ENCODE data around the gene MICU1. TPM values are rescaled to one million over a fixed set of nuclear protein-coding genes. Genes with fewer than 3 reads are reported as not detected.
"Not testable (repeated sequence)": the region's sequence is repeated elsewhere in the genome, so short reads cannot be mapped to it uniquely, and the experiment has no call there.

MICU1 gene
- total and polyA plus RNA-seq, 2 of the 13 experiments (the other 11 are each of a cell fraction or from before 2014, with no cell fraction given): 32.5 to 56.1 TPM

DNA sequence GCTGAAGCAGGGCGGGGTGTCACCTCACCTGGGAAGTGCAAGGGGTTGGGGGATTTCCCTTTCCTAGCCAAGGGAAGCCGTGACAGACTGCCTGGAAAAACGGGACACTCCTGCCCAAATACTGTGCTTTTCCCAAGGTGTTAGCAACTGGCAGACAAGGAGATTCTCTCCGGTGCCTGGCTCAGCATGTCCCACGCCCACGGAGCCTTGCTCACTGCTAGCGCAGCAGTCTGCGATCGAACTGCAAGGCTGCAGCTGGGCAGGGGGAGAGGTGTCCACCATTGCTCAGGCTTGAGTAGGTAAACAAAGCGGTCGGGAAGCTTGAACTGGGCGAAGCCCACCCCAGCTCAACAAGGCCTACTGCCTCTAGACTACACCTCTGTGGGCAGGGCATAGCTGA is 190.3 kb downstream of the MICU1 start (continued):
- TF ChIP-seq FOSL2 (CRISPR knock-in tag; IDR thresholded peaks at IDR 0.05) (no peak), HNRNPH1 (optimal IDR thresholded peaks at IDR 0.05; ENCODE audit: low read depth, low read length) (no peak), ZNF484 (CRISPR knock-in tag; IDR thresholded peaks at IDR 0.05; ENCODE audit: borderline replicate concordance, low read depth) (no peak), NFATC3 (CRISPR knock-in tag; IDR thresholded peaks at IDR 0.05) (no peak)

GRCh38 chr10:72430936-72431335 is 194.9 kb downstream of the MICU1 start:
- H3K9me3 ChIP-seq (ENCODE audit: low read length); DNase-seq (ENCODE audit: low spot score); H3K9ac ChIP-seq (ENCODE audit: insufficient read depth, low read depth, low read length); BruUV-seq (replicated peaks); H3K4me2 ChIP-seq (ENCODE audit: low read depth, low read length); H3K27me3 ChIP-seq (ENCODE audit: control insufficient read depth in 1 of 2, insufficient read depth in 2 of 2, low read length in 2 of 2); CTCF ChIA-PET (ENCODE audit: low intra/inter-chr PET ratio, low total read pairs); H3K27ac ChIP-seq (ENCODE audit: extremely low read length, insufficient read depth, low read length); H3K4me1 ChIP-seq (ENCODE audit: insufficient read depth, low read length); FAIRE-seq; H3K4me3 ChIP-seq (replicated peaks in 1 of 3; ENCODE audit: insufficient read depth in 1 of 3, low read depth in 2 of 3, low read length in 3 of 3); ATAC-seq; H2AFZ ChIP-seq (ENCODE audit: low read length); in situ Hi-C loops (cut with HindIII; ENCODE audit: extremely low pct_ligation_motif_present, low pct_unique_long_range_greater_than_20kb); intact Hi-C loops (cut with micrococcal nuclease; ENCODE audit: unreplicated experiment); H3K79me2 ChIP-seq (ENCODE audit: insufficient read depth, low read length); POLR2A ChIA-PET; H4K20me1 ChIP-seq (ENCODE audit: insufficient read depth, low read length): not testable (repeated sequence)
- H3K36me3 ChIP-seq (replicated peaks in 1 of 2; ENCODE audit: control insufficient read depth in 1 of 2, insufficient read depth in 2 of 2, low read length in 2 of 2): peaks cover 0 to 13% of the 10 kb centered on the region in 2 experiments; a peak in 1 of 5 replicates
- WGBS (ENCODE audit: low lambda C conversion rate): 97% methylated on average over 4 of the region's 4 CpGs

DNA sequence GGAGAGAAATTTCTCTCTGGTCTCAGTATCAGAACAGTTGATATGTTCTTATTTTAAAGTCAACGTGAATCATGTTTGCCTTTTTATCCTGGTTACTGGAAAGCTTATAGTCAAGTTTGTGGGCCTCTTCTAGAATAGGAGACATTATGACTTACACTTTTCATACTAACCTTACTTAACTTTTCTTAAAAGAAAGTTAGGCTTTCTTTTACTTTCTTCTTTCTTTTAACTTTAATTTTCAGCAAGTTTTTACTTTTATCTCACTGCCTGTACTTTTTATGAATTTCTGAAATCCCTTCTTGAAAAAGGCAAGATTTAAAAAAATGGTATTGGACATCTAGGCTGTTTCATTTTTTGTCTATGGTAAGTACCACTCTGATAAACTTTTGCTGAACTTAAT is 195.9 kb downstream of the MICU1 start:
- intact Hi-C loops (cut with micrococcal nuclease; ENCODE audit: unreplicated experiment) (no loop called here), in situ Hi-C loops (cut with HindIII; ENCODE audit: extremely low pct_ligation_motif_present, low pct_unique_long_range_greater_than_20kb) (no loop called here)
- CTCF ChIA-PET (ENCODE audit: low intra/inter-chr PET ratio, low total read pairs): no interaction called here
- TF ChIP-seq FOXO1 (CRISPR knock-in tag; IDR thresholded peaks at IDR 0.05) (no peak), KLF6 (CRISPR knock-in tag; IDR thresholded peaks at IDR 0.05) (no peak)
- peaks cover 12% of the 10 kb centered on the region for H3K4me1 ChIP-seq (ENCODE audit: insufficient read depth, low read length)
- POLR2A ChIA-PET: no interaction called here
- H3K36me3 ChIP-seq (replicated peaks in 1 of 2; ENCODE audit: control insufficient read depth in 1 of 2, insufficient read depth in 2 of 2, low read length in 2 of 2): peaks cover 0 to 11% of the 10 kb centered on the region in 2 experiments; a peak in 1 of 5 replicates
- no peaks in the 10 kb centered on the region for H3K79me2 ChIP-seq (ENCODE audit: insufficient read depth, low read length)
- no peak overlapping the region for H3K4me3 ChIP-seq (replicated peaks in 1 of 3; ENCODE audit: insufficient read depth in 1 of 3, low read depth in 2 of 3, low read length in 3 of 3)
- no peak overlapping the region for H3K9ac ChIP-seq (ENCODE audit: insufficient read depth, low read depth, low read length)
- H3K27me3 ChIP-seq (ENCODE audit: control insufficient read depth in 1 of 2, insufficient read depth in 2 of 2, low read length in 2 of 2): no peaks in the 10 kb centered on the region
- no peaks in the 10 kb centered on the region for H4K20me1 ChIP-seq (ENCODE audit: insufficient read depth, low read length)
- ATAC-seq (no peak), DNase-seq (ENCODE audit: low spot score) (no peak), FAIRE-seq (no peak)
- WGBS (ENCODE audit: low lambda C conversion rate): 97% methylated on average over 1 of the region's 1 CpG
- no peak overlapping the region for H3K27ac ChIP-seq (ENCODE audit: extremely low read length, insufficient read depth, low read length)
- no peaks in the 10 kb centered on the region for H3K9me3 ChIP-seq (ENCODE audit: low read length)
- H2AFZ ChIP-seq (ENCODE audit: low read length): no peak overlapping the region
- no peak overlapping the region for H3K4me2 ChIP-seq (ENCODE audit: low read depth, low read length)
- BruUV-seq (replicated peaks): no TSS peak

Data from HepG2 (cell line).